Measurements from ENCODE around the gene MT2A. TPM values are rescaled to one million over a fixed set of nuclear protein-coding genes. Genes with fewer than 3 reads are reported as not detected.

Gene MT2A
- total and polyA plus RNA-seq, 10 donors = 25.3 to 176 (median 60.5) TPM

DNA sequence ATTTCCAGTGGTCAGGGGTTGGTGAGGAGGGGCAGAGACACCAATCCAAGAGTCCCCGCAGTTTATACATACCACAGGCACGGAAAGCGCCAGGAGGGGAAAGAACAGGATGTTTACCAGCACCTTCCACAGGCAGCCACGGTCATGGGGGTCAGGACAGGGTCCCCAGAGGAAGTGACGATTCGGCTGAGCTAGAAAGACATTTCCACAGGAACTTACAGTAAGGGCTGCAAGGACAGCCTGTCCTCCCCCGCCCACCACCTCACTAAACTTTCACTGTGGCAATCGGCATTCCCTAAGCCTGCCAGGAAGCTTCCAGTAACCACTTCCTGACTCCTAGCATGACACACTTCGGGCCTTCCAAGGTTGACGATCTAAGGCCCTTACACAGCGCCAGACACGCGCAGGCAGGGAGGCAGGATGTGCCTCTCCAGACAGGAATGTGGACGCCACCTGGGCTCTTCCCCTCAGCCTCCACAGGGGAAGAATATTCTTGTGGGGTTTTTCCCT, 1.2 kb upstream of the MT2A start:
- H3K4me3 ChIP-seq = no peak overlapping the region
- peaks cover 24 to 72% (median 47%) of the 10 kb centered on the region in 6 donors for H3K4me1 ChIP-seq
- H3K27ac ChIP-seq = peak overlapping the region; percentile 78 to 96 (median 89)
- DNase-seq = peak; percentile 89
- no peaks in the 10 kb centered on the region for H3K9me3 ChIP-seq
- WGBS, 5 donors = 39 to 58% (median 43%) methylated on average over 14 of the region's 14 CpGs
- intact Hi-C loops (cut with DNase I; ENCODE audit: low total_unique reads) = loop anchor here (10.0 kb wide), 2 partner anchors 78 to 92 kb away; partner anchors contain the start of gene MT1X
- H3K36me3 ChIP-seq = no peaks in the 10 kb centered on the region
- no peaks in the 10 kb centered on the region for H3K27me3 ChIP-seq (replicated peaks in 1 of 7)
- TF ChIP-seq, protein P1, sequence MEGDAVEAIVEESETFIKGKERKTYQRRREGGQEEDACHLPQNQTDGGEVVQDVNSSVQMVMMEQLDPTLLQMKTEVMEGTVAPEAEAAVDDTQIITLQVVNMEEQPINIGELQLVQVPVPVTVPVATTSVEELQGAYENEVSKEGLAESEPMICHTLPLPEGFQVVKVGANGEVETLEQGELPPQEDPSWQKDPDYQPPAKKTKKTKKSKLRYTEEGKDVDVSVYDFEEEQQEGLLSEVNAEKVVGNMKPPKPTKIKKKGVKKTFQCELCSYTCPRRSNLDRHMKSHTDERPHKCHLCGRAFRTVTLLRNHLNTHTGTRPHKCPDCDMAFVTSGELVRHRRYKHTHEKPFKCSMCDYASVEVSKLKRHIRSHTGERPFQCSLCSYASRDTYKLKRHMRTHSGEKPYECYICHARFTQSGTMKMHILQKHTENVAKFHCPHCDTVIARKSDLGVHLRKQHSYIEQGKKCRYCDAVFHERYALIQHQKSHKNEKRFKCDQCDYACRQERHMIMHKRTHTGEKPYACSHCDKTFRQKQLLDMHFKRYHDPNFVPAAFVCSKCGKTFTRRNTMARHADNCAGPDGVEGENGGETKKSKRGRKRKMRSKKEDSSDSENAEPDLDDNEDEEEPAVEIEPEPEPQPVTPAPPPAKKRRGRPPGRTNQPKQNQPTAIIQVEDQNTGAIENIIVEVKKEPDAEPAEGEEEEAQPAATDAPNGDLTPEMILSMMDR (IDR thresholded peaks at IDR 0.05 in 8 of 11, conservative IDR thresholded peaks at IDR 0.05 in 3 of 11) = no peak
- peak in 1 of 3 donors; percentile 43 for TF ChIP-seq POLR2A (IDR thresholded peaks at IDR 0.05)
- TF ChIP-seq POLR2AphosphoS5 (IDR thresholded peaks at IDR 0.05) = peak; percentile 65 to 94 (median 92)

DNA sequence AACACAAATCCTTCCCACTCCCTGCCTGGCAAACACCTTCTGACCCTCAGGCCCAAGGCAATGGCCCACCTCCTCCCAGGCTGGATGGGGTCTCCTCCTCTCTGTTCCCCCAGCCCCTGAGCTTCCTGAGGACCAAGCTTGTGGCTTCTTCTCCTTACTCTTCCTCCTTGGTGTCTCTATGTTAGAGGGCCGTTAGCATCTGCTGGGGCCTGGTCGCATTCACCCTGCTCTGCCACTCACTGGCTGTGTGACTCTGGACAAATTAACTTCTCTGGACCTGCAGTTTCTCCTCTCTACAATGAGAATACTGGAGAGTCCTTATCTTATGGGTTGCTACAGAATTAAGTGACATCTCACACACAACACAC, 725 bp upstream of the MT2A start:
- no peaks in the 10 kb centered on the region for H3K36me3 ChIP-seq
- no peaks in the 10 kb centered on the region for H3K9me3 ChIP-seq
- peak overlapping the region; percentile 78 to 96 (median 89) for H3K27ac ChIP-seq
- H3K4me1 ChIP-seq = peaks cover 24 to 72% (median 47%) of the 10 kb centered on the region in 6 donors
- DNase-seq = no peak
- WGBS, 5 donors = 47 to 68% (median 61%) methylated on average over 2 of the region's 2 CpGs
- H3K4me3 ChIP-seq = peak overlapping the region in 4 of 8 donors; percentile 57 to 75 (median 66)
- TF ChIP-seq, protein P1 (IDR thresholded peaks at IDR 0.05 in 8 of 11, conservative IDR thresholded peaks at IDR 0.05 in 3 of 11) = no peak
- TF ChIP-seq POLR2AphosphoS5 (IDR thresholded peaks at IDR 0.05) (no peak), POLR2A (IDR thresholded peaks at IDR 0.05) (no peak)
- intact Hi-C loops (cut with DNase I; ENCODE audit: low total_unique reads) = loop anchor here (10.0 kb wide), 2 partner anchors 77 to 93 kb away; partner anchors contain the start of gene MT1X
- H3K27me3 ChIP-seq (replicated peaks in 1 of 7) = no peaks in the 10 kb centered on the region

- DNase-seq = no peak
- intact Hi-C loops (cut with DNase I; ENCODE audit: low total_unique reads) = loop anchor here (10.0 kb wide), 2 partner anchors 76 to 94 kb away; partner anchors contain the start of gene MT1X
- H3K36me3 ChIP-seq = no peaks in the 10 kb centered on the region
- H3K4me3 ChIP-seq = peak overlapping the region; percentile 37 to 75 (median 61)
- H3K4me1 ChIP-seq = peaks cover 24 to 67% (median 47%) of the 10 kb centered on the region in 6 donors
- 0 to 1% (median 1%) methylated on average over 21 of the region's 21 CpGs for WGBS, 5 donors
- peak overlapping the region; percentile 78 to 96 (median 89) for H3K27ac ChIP-seq
- H3K27me3 ChIP-seq (replicated peaks in 1 of 7) = no peaks in the 10 kb centered on the region
- TF ChIP-seq POLR2A (IDR thresholded peaks at IDR 0.05) = no peak
- peak in 2 of 3 donors; percentile 25 to 36 for TF ChIP-seq POLR2AphosphoS5 (IDR thresholded peaks at IDR 0.05)
- TF ChIP-seq, protein P1 (IDR thresholded peaks at IDR 0.05 in 8 of 11, conservative IDR thresholded peaks at IDR 0.05 in 3 of 11) = no peak
- no peaks in the 10 kb centered on the region for H3K9me3 ChIP-seq
These were observed 585 bp downstream of the MT2A start for GRCh38 chr16:56608876-56609462.

GRCh38 chr16:56609463-56609921, 1.1 kb downstream of the MT2A start:
- 0 to 1% (median 0%) methylated on average over 6 of the region's 6 CpGs for WGBS, 5 donors
- H3K36me3 ChIP-seq = no peaks in the 10 kb centered on the region
- H3K4me3 ChIP-seq = peak overlapping the region; percentile 37 to 75 (median 61)
- peak; percentile 84 for DNase-seq
- H3K27ac ChIP-seq = peak overlapping the region; percentile 78 to 96 (median 89)
- intact Hi-C loops (cut with DNase I; ENCODE audit: low total_unique reads) = loop anchor here (10.0 kb wide), 2 partner anchors 75 to 95 kb away; partner anchors contain the start of gene MT1X
- peaks cover 24 to 65% (median 47%) of the 10 kb centered on the region in 6 donors for H3K4me1 ChIP-seq
- TF ChIP-seq, protein P1 (IDR thresholded peaks at IDR 0.05 in 8 of 11, conservative IDR thresholded peaks at IDR 0.05 in 3 of 11) = peak in 2 of 11 experiments; percentile 7 to 12
- TF ChIP-seq POLR2A (IDR thresholded peaks at IDR 0.05) (peak in 1 of 3 donors; percentile 32), POLR2AphosphoS5 (IDR thresholded peaks at IDR 0.05) (peak in 1 of 3 donors; percentile 85)
- no peaks in the 10 kb centered on the region for H3K9me3 ChIP-seq
- H3K27me3 ChIP-seq (replicated peaks in 1 of 7) = no peaks in the 10 kb centered on the region
